IMR-90 (cell line): ENCODE results near the gene SYNC. TPM values are rescaled to one million over a fixed set of nuclear protein-coding genes. Genes with fewer than 3 reads are reported as not detected.
A peak's percentile ranks its signal among the peaks of the same experiment; 100 is the strongest.

Experiments
- ATAC-seq: fragments of 200-7000 bp; cut with Tn5 transposase; 2 replicates; pipeline ENCODE4 v1.9.1; 2020; ENCODE audit warnings: low read depth, mild to moderate bottlenecking, moderate library complexity
- BruUV-seq: library from RNA; stranded (reverse); fragments of 400-500 nt; replicated peaks from 2 replicates; lab custom pipeline; 2021; lab: Mats Ljungman, UMichigan
- CTCF ChIA-PET: fragments of 300-600 bp; formaldehyde crosslinking; extraction: SDS; loops from one replicate; lab custom pipeline; 2021; ENCODE audit warnings: antibody characterized with exemption; lab: Yijun Ruan, JAX
- POLR2A ChIA-PET: fragments of 300-600 bp; sonication (Branson Sonifier 250); formaldehyde crosslinking; loops from one replicate; lab custom pipeline; 2022; ENCODE audit warnings: antibody characterized with exemption; ENCODE audit not compliant: unreplicated experiment; lab: Charles Lee
- DNase-seq: peaks from one replicate; pipeline ENCODE4 v3.0.0; 2013
- H2AFZ ChIP-seq: replicated peaks from 2 replicates; pipeline ENCODE3; 2013; ENCODE audit warnings: low read length, mild to moderate bottlenecking; ENCODE audit not compliant: poor library complexity
- H2AK5ac ChIP-seq: 2 replicates; pipeline ENCODE4 v1.6.1; 2013; ENCODE audit warnings: low read depth, low read length, inconsistent platforms
- H2AK9ac ChIP-seq: replicated peaks from 2 replicates; pipeline ENCODE3; 2013; ENCODE audit warnings: mild to moderate bottlenecking, low read depth, low read length, moderate library complexity; ENCODE audit not compliant: poor library complexity
- H2BK120ac ChIP-seq: 2 replicates; pipeline ENCODE4 v1.6.1; 2013; ENCODE audit warnings: low read depth, low read length, inconsistent platforms
- H2BK15ac ChIP-seq: 3 replicates; pipeline ENCODE4 v1.6.1; 2013; ENCODE audit warnings: low read depth, low read length, inconsistent platforms
- H2BK20ac ChIP-seq: 2 replicates; pipeline ENCODE4 v1.6.1; 2013; ENCODE audit warnings: low read depth, mild to moderate bottlenecking, inconsistent platforms, low read length, moderate library complexity
- H2BK5ac ChIP-seq: 2 replicates; pipeline ENCODE4 v1.6.1; 2013; ENCODE audit warnings: mild to moderate bottlenecking, low read depth, low read length, inconsistent platforms; ENCODE audit not compliant: poor library complexity, severe bottlenecking
- H3K14ac ChIP-seq: replicated peaks from 2 replicates; pipeline ENCODE4 v1.6.1; 2013; ENCODE audit warnings: low read depth, low read length, inconsistent platforms
- H3K18ac ChIP-seq: 2 replicates; pipeline ENCODE4 v1.6.1; 2013; ENCODE audit warnings: low read depth, low read length, control low read depth
- H3K23ac ChIP-seq: 2 replicates; pipeline ENCODE4 v1.6.1; 2013; ENCODE audit warnings: low read depth, low read length, inconsistent platforms
- H3K27ac ChIP-seq: 2 replicates; pipeline ENCODE4 v1.5.1; 2013; ENCODE audit warnings: mild to moderate bottlenecking, control low read depth, low read length; ENCODE audit not compliant: insufficient read depth
- H3K27me3 ChIP-seq: 2 replicates; pipeline ENCODE4 v1.6.1; 2013; ENCODE audit warnings: low read length; ENCODE audit not compliant: control insufficient read depth, insufficient read depth
- H3K36me3 ChIP-seq: 2 replicates; pipeline ENCODE4 v1.6.1; 2013; ENCODE audit warnings: low read length, mixed read lengths; ENCODE audit not compliant: control insufficient read depth, insufficient read depth
- H3K4ac ChIP-seq: 2 replicates; pipeline ENCODE4 v1.6.1; 2013; ENCODE audit warnings: low read depth, low read length, inconsistent platforms
- H3K4me1 ChIP-seq: 2 replicates; pipeline ENCODE4 v1.6.1; 2013; ENCODE audit warnings: low read length, mixed read lengths; ENCODE audit not compliant: control insufficient read depth, insufficient read depth
- H3K4me2 ChIP-seq: 2 replicates; pipeline ENCODE4 v1.6.1; 2013; ENCODE audit warnings: low read depth, mild to moderate bottlenecking, control low read depth, low read length, moderate library complexity
- H3K4me3 ChIP-seq: 2 replicates; pipeline ENCODE4 v1.5.1; 2013; ENCODE audit warnings: low read depth, mild to moderate bottlenecking, control low read depth, low read length, moderate library complexity; ENCODE audit not compliant: insufficient read depth
- H3K56ac ChIP-seq: 2 replicates; pipeline ENCODE4 v1.6.1; 2013; ENCODE audit warnings: low read length, inconsistent platforms; ENCODE audit not compliant: insufficient read depth; ENCODE audit errors: extremely low read depth
- H3K79me1 ChIP-seq, 2 experiments: 2 replicates each; pipeline ENCODE4 v1.6.1; 2013; ENCODE audit warnings: low read length in 2 of 2, inconsistent platforms in 1 of 2, low read depth in 1 of 2
- H3K9ac ChIP-seq: 2 replicates; pipeline ENCODE4 v1.6.1; 2013; ENCODE audit warnings: low read depth, low read length, control low read depth
- H3K9me1 ChIP-seq: 2 replicates; pipeline ENCODE4 v1.6.1; 2013; ENCODE audit warnings: low read length, inconsistent platforms; ENCODE audit not compliant: insufficient read depth
- H3K9me3 ChIP-seq: 2 replicates; pipeline ENCODE4 v1.6.1; 2013; ENCODE audit warnings: low read length; ENCODE audit not compliant: control insufficient read depth, insufficient read depth
- H4K20me1 ChIP-seq: 2 replicates; pipeline ENCODE4 v1.6.1; 2013; ENCODE audit warnings: low read length, inconsistent platforms; ENCODE audit not compliant: insufficient read depth
- H4K5ac ChIP-seq: 2 replicates; pipeline ENCODE4 v1.6.1; 2013; ENCODE audit warnings: mild to moderate bottlenecking, low read depth, low read length, control low read depth
- H4K8ac ChIP-seq, 2 experiments: 2 replicates each; pipeline ENCODE4 v1.6.1; 2013; ENCODE audit warnings: low read depth in 2 of 2, low read length in 2 of 2, control low read depth in 1 of 2, inconsistent platforms in 1 of 2
- H4K91ac ChIP-seq: 2 replicates; pipeline ENCODE4 v1.6.1; 2013; ENCODE audit warnings: low read depth, low read length, inconsistent platforms; ENCODE audit not compliant: insufficient read depth
- CEBPB ChIP-seq: IDR thresholded peaks from 2 replicates; pipeline ENCODE4 v1.6.1; 2012; ENCODE audit warnings: low read depth, low read length, improper control_type of control experiment
- RCOR1 ChIP-seq: IDR thresholded peaks from 2 replicates; pipeline ENCODE4 v1.6.1; 2012; ENCODE audit warnings: mild to moderate bottlenecking, low read length, improper control_type of control experiment; ENCODE audit not compliant: insufficient replicate concordance
- SMC3 ChIP-seq: fragments of 150-350 bp; IDR thresholded peaks from 2 replicates; pipeline ENCODE4 v1.6.1; 2016; ENCODE audit warnings: low read depth, mild to moderate bottlenecking, antibody characterized with exemption, low read length, moderate library complexity
- WGBS, 2 experiments: methylation state at CpG; one replicate each; pipeline versions ENCODE4 v1.1.5 to v1.1.7; 2013; ENCODE audit warnings: missing lambda C conversion rate in 2 of 2; ENCODE audit not compliant: insufficient read length in 1 of 2; ENCODE audit errors: extremely low coverage in 2 of 2; 5-methylcytosine and 5-hydroxymethylcytosine counted together
- dilution Hi-C: fragments of 300-500 bp; cut with HindIII; formaldehyde crosslinking; loops from one replicate; pipeline ENCODE4 v1.14.3; 2018; ENCODE audit warnings: low sequenced_read_pairs; ENCODE audit not compliant: unreplicated experiment
- in situ Hi-C: fragments of 300-500 bp; cut with MboI; formaldehyde crosslinking; loops from 3 replicates; pipeline ENCODE4 v1.14.3; 2019; ENCODE audit warnings: low sequenced_read_pairs, inconsistent platforms, mixed read lengths
- intact Hi-C: fragments of 100-400 bp; cut with micrococcal nuclease; formaldehyde crosslinking; loops from 2 replicates; pipeline ENCODE4 v1.10.0; 2022
- polyA plus RNA-seq, 3 experiments: library from polyadenylated mRNA; depleted of rRNA; stranded (reverse); fragments of >200 nt; gene quantifications; 2 replicates each; pipeline ENCODE4 v1.2.3, GENCODE V29; 2012; ENCODE audit warnings: low replicate concordance in 1 of 3
- total RNA-seq: library from RNA; depleted of rRNA; stranded (reverse); fragments of >200 nt; gene quantifications from 2 replicates; pipeline ENCODE4 v1.2.3, GENCODE V29; 2012

Gene SYNC
- total and polyA plus RNA-seq, 2 of the 4 experiments (the other 2 are of a cell fraction) = 48.9 to 103 TPM

GRCh38 chr1:32715901-32716311 is 13.3 kb upstream of the SYNC start:
- H3K4ac ChIP-seq = no peak overlapping the region

More at GRCh38 chr1:32715901-32716311, 13.3 kb upstream of the SYNC start:
- Histone ChIP-seq H3K18ac (no peak overlapping the region), H3K9me3 (no peaks in the 10 kb centered on the region), H4K20me1 (no peaks in the 10 kb centered on the region), H2AK9ac (peak overlapping the region; percentile 85), H3K23ac (no peak overlapping the region), H2BK15ac (no peak overlapping the region), H2BK120ac (0 out of 2 replicates have a peak overlapping the region, but pooled peaks have one; percentile 3), H2AK5ac (peak overlapping the region; percentile 43; the same call in 1 of the 2 replicates), H4K91ac (no peak overlapping the region), H3K4me1 (peaks cover 4% of the 10 kb centered on the region), H2AFZ (peak overlapping the region; percentile 76), H2BK5ac (no peak overlapping the region), H3K79me1 (no peaks in the 10 kb centered on the region), H3K56ac (no peak overlapping the region), H3K14ac (no peak overlapping the region), H3K27me3 (no peaks in the 10 kb centered on the region), H3K9ac (no peak overlapping the region), H3K36me3 (no peaks in the 10 kb centered on the region), H4K8ac (no peak overlapping the region; a peak in 1 of 4 replicates), H3K4me2 (no peak overlapping the region), H4K5ac (peak overlapping the region; percentile 81; the same call in 1 of the 2 replicates), H3K9me1 (no peaks in the 10 kb centered on the region), H3K4me3 (no peak overlapping the region), H3K27ac (no peak overlapping the region), H2BK20ac (0 out of 2 replicates have a peak overlapping the region, but pooled peaks have one; percentile 6)
- TF ChIP-seq RCOR1 (no peak), CEBPB (peak; percentile 52; the same call in 1 of the 2 replicates), SMC3 (no peak)
- intact Hi-C loops = no loop called here
- in situ Hi-C loops = loop anchor here (5.0 kb wide), 1 partner anchor 51 kb away; no protein-coding TSS in a partner anchor
- dilution Hi-C loops = no loop called here
- BruUV-seq = no TSS peak
- DNase-seq (no peak), ATAC-seq (no peak)
- CTCF ChIA-PET = no interaction called here
- POLR2A ChIA-PET = no interaction called here
- WGBS, 2 experiments = no CpG with 5 or more reads among the region's 4 CpGs
